ENCODE measurements around the gene RHBDD2.

RHBDD2 gene

DNA sequence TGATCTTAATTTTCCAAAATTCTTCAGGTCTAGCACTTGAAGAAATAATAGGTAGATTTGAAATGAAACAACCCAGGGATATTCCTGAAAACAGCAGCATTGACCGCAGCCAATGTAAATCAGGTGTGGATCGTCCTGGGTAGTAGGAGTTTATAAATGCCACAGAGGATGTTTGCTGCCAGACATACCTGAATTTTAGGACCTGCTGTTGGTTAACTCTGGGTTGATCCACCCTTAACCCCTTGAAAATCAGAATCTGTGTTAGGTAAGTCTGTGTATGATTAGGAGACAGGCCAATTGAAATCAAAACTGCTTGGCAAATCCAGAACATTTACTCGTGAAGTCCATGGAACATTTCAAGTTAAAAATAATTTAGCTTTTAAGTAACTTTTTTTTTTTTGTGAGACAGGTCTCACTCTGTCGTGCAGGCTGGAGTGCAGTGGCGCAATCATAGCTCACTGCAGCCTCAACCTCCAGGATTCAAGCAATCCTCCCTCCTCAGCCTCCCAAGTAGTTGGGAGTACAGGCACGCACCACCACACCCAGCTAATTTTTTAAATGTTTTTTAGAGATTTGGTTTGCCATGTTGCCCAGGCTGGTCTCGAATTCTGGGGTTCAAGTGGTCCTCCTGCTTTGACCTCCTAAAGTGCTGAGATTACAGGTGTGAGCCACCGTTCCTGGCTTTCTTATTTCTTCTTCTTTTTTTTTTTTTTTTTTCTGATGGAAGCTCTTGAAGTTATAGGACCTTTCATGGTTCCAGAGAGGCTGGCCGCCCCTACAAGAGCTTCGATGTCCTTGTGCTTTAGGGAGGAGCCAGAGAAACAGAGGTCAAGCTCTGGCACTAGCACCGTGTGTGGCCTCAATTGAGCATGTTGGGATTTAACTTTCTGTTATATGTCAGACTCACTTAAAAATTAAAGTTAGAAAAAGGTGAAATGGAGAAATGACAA lies 38.1 kb downstream of the RHBDD2 start:
- no peak for DNase-seq (ENCODE audit: low read depth, low spot score)

- no peak for DNase-seq (ENCODE audit: low read depth, low spot score)
Observed at GRCh38 chr7:75920431-75921161, 41.8 kb downstream of the RHBDD2 start.

DNA sequence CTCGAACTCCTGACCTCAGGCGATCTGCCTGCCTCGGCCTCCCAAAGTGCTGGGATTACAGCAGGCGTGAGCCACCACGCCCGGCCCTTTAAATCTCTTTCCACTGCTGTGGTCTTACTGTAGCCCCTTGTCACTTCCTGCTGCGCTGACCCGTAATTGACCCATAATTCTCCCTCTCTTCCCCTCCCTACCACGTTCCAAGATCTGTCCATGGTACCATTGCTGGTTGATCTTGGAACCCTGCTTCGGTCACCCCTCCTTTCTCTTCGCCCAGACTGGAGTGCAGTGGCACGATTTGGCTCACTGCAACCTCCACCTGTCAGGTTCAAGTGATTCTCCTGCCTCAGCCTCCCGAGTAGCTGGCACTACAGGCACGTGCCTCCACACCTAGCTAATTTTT lies 42.6 kb downstream of the RHBDD2 start:
- no peak for DNase-seq (ENCODE audit: low read depth, low spot score)

DNA sequence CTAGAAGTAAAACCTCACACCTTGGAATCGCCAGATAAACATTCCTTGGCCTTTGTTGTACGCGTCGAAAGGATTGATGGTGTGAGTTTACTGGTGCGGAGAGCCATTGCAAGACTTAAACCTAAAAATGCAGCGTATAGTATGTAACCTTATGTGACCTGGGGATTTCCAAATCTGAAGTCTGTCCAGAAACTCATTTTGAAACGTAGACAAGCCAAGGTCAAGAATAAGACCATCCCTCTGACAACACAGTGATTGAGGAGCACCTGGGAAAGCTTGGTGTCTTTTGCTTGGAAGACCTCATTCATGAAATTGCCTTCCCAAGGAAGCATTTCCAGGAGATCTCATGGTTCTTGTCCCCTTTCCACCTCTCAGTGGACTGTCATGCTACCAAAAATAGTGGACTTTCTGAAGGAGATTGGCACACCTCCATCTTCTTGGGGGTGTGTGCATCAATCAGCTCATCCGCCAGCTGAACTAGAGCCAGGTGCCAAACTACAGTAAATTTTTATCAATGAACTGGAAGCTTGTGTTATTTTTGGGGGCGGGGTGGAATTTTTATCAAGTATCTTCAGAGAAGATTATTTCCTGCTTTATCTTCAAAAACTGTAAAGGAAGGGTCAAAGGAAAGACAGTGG lies 44.3 kb downstream of the RHBDD2 start:
- DNase-seq (ENCODE audit: low read depth, low spot score): no peak

DNA sequence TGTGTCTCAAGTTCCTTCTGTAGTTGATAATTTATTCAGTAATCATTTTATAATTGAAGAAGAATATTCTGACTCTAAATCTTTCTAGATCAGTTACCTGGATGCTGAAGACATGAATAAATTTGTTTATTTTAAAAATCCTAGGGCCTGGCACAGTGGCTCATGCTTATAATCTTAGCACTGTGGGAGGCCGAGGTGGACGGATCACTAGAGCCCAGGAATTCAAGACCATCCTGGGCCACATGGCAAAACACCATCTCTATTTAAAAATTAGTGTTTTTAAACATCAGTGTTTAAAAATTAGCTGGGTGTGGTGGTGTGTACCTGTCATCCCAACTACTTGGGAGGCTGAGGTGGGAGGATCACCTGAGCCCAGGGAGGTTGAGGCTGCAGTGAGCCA lies 45.4 kb downstream of the RHBDD2 start:
- no peak for DNase-seq (ENCODE audit: low read depth, low spot score)

GRCh38 chr7:75924889-75925288 lies 46.1 kb downstream of the RHBDD2 start:
- DNase-seq (ENCODE audit: low read depth, low spot score): no peak

GRCh38 chr7:75925717-75926435 lies 47.0 kb downstream of the RHBDD2 start:
- no peak for DNase-seq (ENCODE audit: low read depth, low spot score)

DNA sequence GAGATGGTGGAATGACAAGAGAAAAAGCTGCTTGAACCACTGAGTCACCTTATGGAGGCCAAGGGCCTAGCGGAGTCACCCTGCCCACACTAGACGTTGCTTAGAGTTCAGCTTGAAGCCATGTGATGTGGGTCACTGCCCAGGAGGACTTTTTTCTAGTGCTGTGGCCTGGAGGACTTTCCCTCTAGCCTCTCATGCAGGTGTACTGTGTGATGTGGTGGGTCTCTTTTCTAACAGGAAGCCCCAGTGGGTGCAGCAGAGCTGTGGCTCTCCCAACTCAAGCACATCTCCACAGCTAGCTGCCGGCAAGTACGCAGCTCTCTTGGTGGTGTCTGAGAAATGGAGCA lies 49.7 kb downstream of the RHBDD2 start:
- DNase-seq (ENCODE audit: low read depth, low spot score): no peak

DNA sequence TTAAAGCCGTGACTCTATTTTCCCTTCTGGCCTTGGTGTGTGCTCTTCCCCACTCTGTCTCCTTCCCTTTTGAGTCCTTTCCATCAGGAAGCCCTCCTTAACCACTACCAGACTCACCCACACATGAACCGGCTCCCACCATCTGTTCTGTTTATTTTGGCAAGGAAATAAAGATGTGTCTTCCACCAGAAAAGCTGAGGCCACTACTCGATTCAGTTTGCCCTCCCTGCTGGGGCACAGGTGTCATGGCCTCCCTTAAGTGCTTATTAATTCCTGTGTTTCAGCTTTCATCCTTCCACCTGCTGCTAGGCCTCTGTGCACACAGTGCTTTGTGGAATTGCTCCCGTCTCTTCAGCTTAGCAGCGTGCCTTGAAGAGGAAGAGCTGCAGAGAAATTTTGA lies 52.8 kb downstream of the RHBDD2 start:
- DNase-seq (ENCODE audit: low read depth, low spot score): no peak

DNA sequence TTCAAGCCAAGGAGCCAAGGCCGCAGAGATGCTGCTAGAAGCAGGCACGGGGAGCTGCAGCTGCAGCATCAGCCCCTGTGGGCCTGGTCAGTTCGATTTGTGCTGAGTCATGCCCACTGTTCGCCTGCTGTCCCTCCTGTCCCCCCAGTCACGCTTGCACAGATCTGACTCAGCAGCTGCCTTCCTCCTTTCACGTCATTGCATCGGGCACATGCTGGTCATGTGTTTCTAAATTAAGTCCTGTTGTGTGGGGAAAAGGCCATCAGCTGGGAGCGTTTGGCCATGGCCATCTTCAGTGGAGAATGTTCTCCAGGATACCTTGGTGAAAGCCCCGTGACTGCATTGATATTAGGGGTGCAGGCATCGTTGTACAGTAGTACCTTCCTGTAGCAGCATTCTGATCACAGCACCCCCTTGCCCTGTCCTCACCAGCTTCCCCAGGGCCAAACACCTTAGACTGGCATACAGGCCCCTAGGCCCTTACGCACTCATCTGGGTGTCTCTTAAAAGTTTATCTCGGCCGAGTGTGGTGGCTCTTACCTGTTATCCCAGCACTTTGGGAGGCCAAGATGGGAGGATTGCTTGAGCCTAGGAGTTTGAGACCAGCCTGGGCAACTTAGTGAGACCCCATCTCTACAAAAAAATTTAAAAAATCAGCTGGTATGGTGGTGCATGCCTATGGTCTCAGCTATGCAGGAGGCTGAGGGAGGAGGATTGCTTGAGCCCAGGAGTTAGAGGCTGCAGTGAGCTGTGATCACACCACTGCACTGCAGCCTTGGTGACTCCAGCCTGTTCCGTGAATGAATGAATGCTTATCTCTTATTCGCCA lies 59.3 kb downstream of the RHBDD2 start:
- no peak for DNase-seq (ENCODE audit: low read depth, low spot score)

Data from iPS DF 19.7 (cell line).